ENCODE data around the gene TMEM19.
A peak's percentile ranks its signal among the peaks of the same experiment; 100 is the strongest.
"Not testable (repeated sequence)": the region's sequence is repeated elsewhere in the genome, so short reads cannot be mapped to it uniquely, and the experiment has no call there.

Gene TMEM19

DNA sequence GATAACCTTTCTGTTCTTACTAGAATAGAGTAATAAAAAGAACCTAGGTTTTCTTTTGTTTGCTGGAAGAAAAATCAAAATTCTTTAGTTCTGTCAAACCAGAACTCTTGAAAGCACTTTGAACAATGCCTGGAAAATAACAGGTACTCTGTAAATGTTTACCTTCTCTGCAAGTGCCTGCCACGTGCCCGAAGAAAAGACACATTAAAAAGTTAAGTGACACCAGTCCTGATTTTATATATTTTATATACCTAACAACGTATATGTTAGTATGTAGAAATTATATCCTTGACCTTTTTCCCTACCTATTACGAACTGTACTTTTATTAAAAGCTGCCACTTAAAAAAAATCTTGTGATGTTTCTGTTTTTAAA lies 20.8 kb upstream of the TMEM19 start:
- no peak for DNase-seq (ENCODE audit: low read depth, low spot score)

GRCh38 chr12:71666259-71666658 lies 19.6 kb upstream of the TMEM19 start:
- no peak for DNase-seq (ENCODE audit: low read depth, low spot score)

DNA sequence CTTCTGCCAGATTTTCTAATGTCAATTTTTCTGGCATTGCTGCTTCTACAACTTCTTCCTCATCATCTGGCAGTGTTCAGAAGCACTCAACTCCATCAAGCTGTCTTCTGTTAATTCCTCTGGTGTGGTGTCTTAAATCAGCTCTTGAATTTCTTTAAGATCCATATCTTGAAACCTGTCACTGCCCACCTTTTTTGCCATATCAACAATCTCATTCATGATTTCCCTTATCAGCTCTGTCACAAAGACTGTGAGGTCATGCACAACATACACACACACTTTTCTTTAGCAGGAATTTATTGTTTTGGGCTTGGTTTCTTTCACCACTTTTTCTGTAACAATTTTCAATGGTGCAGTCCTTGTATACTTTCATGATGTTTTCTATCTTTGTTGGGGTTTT lies 14.6 kb upstream of the TMEM19 start:
- no peak for DNase-seq (ENCODE audit: low read depth, low spot score)

DNA sequence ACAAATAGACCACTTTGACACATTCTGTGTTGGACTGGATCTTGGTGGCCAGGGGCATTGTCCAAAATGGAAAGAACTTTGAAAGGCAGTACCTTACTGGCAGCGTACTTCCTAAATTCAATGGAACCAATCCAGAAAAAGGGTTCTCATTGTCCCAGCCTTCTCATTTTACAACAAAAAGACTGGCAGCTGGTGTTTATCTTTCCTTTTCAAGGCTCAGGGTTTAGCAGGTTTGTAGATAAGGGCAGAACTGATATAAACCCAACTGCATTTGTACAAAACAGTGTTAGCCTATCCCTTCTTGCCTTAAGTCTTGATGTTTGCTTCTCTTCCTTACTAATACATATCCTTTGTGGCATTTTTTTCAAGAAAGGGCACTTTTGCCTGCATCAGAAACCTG lies 14.1 kb upstream of the TMEM19 start:
- no peak for DNase-seq (ENCODE audit: low read depth, low spot score)

DNA sequence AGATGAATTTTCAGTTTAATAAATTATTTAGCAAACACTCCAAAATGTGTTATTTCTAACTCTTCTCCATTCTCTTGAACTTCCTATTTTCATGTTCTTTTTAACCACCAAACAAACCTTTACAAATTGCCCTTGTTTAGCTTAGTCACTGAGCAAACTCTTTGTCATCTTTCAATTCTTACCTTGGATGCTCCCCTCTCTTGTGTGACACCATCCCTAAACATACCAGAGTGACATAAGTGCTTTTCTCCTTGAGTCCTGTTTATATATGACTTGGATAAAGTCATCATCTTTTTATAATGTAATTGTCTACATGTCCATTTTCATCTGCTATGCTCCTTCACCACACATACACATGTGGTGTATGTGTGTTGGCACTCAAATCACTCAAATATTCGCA lies 3.4 kb upstream of the TMEM19 start:
- no peak for DNase-seq (ENCODE audit: low read depth, low spot score)

DNA sequence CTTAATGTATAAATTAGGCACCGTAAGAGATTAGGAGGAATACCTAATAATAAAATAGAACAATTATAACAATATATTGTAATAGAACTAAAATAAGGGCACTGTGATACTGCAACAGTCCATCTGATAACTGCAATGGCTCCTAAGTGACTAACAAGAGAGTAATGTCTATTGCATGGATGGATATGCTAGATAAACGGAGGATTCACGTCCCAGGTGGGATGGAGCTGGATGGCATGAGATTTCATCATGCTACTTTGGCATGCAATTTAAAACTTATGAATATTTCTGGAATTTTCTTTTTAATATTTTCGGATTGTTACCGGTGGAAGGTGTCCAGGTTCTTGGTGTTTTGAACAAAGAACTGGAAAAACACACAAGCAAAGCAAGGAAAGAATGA lies 2.2 kb upstream of the TMEM19 start:
- no peak for DNase-seq (ENCODE audit: low read depth, low spot score)

DNA sequence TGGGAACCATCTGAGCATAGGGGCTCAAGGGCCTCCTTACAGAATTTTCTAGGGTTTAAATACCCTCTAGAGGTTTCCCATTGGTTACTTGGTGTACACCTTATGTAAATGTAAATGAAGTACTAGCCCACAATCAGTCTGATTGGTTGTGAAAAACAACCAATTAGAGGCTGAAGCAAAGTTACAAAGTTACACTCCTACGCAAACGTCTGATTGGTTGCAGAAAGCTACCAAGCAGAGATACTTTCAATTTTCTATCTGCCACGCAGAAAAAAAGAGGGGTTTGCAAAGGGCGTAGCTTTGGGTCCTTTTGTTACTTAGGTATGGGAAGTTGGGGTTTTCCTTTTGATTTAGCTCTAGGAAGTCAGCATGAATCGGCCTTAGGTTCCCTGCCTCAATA lies 1.8 kb upstream of the TMEM19 start:
- DNase-seq (ENCODE audit: low read depth, low spot score), result no peak

DNA sequence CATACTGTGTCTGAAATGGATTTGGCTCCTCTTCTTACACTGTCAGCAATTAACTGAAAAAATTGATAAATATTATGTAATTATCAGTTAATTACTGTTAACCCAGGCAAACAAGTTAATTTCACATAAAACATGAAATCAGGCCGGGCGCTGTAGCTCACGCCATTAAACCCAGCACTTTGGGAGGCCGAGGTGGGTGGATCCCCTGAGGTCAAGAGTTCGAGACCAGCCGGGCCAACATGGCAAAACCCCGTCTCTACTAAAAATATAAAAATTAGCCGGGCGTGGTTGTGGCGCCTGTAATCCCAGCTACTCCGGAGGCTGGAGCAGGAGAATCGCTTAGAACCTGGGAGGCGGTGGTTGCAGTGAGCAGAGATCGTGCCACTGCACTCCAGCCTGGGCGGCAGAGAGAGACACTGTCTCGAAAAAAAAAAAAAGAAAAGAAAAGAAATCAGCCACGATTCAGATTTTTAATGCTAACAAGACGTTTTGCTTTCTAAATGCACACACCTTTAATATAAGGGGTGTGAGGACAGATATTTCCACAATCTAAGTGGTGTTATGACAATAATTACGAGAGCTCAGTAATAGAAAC lies 473 bp upstream of the TMEM19 start:
- DNase-seq (ENCODE audit: low read depth, low spot score), result no peak

DNA sequence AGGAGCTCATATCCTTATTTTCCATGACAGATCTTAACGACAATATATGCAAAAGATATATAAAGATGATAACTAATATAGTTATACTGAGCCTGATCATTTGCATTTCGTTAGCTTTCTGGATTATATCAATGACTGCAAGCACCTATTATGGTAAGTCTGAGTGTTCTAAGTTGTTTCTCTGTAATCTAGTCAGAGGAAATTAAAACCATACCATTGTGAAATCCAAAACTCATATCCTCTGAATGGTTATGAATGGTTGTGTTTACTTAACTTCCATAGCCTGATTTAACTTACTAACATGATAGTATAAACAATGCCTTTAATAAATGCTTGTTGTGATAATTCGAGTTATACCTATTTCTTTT lies 760 bp downstream of the TMEM19 start:
- DNase-seq (ENCODE audit: low read depth, low spot score), result no peak

DNA sequence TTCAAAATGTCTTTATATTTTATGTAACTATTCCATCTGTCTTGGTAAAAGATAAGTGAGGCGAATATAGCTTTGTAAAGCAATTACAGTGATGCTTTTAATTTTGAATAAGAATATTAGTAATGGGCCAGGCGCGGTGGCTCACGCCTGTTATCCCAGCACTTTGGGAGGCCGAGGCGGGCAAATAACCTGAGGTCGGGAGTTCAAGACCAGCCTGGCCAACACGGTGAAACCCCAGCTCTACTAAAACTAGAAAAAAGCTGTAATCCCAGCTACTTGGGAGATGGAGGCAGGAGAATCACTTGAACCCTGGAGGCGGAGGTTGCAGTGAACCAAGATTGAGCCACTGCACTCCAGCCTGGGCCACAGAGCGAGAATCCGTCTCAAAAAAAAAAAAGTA lies 1.3 kb downstream of the TMEM19 start:
- not testable (repeated sequence) for DNase-seq (ENCODE audit: low read depth, low spot score)

- DNase-seq (ENCODE audit: low read depth, low spot score), result no peak
Observed at GRCh38 chr12:71688961-71689570, 3.2 kb downstream of the TMEM19 start.

DNA sequence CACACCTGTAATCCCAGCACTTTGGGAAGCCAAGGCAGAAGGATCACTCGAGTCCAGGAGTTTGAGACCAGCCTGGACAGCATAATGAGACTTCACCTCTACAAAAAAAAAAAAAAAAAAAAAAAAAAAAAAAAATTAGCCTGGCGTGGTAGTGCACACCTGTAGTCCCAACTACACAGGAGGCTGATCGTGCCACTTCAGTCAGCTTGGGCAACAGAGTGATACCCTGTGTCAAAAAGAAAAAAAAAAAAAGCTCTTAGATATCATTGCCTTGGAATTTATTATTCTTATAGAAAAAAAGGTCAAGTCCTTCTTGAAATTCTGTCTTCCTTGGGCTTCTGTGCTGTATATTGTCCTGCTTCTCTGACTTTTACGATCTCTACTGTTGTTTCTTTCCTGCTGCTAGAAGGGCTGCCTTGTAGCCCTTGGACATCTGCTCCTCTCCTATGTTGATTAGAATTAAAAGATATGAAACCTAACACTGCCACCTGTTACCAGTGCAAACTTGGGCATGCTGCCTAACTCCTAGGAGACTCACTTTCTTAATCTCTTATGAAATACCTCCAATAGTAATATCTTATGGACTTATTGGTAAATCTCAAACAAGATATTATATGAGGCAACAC lies 5.7 kb downstream of the TMEM19 start:
- DNase-seq (ENCODE audit: low read depth, low spot score), result no peak

GRCh38 chr12:71693126-71693525 lies 7.2 kb downstream of the TMEM19 start:
- no peak for DNase-seq (ENCODE audit: low read depth, low spot score)

DNA sequence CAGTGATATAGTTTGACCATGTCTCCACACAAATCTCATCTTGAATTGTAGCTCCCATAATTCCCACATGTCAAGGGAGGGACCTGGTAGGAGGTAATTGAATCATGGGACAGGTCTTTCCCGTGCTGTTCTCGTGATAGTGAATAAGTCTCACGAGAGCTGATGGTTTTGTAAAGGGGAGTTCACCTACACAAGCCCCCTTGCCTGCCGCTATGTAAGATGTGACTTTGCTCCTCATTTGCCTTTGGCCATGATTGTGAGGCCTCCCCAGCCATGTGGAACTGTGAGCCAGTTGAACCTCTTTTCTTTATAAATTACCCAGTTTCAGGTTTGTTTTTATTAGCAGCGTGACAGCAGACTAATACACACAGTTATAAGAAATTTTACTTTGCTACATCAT lies 7.8 kb downstream of the TMEM19 start:
- not testable (repeated sequence) for DNase-seq (ENCODE audit: low read depth, low spot score)

- no peak for DNase-seq (ENCODE audit: low read depth, low spot score)
Observed at GRCh38 chr12:71694099-71694820, 8.4 kb downstream of the TMEM19 start.

DNA sequence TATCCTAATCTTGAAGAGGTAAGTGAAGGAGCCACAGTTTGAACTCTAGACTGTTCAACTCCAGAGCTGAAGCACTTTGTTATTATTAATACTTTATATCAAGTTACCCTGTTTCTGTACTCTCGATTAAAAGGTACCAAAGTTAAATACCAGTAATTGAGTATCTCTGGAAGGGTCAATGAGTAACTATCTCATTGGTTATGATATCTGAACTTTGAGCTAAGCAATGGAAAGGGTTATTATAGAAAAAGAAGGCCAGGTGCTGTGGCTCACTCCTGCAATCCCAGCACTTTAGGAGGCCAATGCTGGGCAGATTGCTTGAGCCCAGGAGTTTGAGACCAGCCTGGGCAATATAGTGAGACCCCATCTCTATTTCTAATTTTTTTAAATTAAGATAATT lies 9.9 kb downstream of the TMEM19 start:
- DNase-seq (ENCODE audit: low read depth, low spot score), result no peak

GRCh38 chr12:71702181-71702580 lies 16.3 kb downstream of the TMEM19 start:
- not testable (repeated sequence) for DNase-seq (ENCODE audit: low read depth, low spot score)

DNA sequence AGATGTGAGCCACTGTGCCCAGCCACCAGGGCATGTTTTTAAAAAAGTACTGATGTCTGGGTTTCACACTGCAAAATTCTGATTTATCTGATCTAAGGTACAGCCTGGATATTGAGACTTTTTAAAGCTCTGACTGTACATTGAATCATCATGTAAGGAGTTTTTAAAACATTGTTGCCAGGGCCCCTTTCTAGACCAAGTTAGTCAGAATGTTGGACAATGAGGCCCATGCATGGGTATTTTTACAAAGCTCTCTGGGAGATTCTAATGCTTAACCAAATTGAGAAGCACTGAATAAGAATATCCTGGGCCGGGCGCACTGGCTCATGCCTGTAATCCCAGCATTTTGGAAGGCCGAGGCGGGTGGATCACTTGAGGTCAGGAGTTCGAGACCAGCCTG lies 16.7 kb downstream of the TMEM19 start:
- no peak for DNase-seq (ENCODE audit: low read depth, low spot score)

DNA sequence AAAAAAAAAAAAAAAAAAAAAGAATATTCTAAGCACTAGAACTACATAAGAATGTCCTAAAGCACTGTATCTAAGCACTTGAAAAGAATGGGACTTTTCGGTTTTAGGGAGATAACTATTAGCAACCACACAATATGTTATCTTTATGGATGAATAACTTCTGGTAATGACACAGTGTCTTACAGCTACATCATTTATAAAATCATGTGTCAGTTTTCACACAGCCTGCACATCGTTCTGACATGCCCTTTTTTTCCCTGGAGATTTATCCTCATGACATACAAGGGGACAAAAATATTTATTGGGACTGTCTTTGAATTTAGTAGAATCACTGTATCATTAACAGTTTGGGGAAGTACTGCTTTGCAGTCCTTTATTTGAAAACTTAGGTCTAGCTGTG lies 17.3 kb downstream of the TMEM19 start:
- DNase-seq (ENCODE audit: low read depth, low spot score), result no peak

DNA sequence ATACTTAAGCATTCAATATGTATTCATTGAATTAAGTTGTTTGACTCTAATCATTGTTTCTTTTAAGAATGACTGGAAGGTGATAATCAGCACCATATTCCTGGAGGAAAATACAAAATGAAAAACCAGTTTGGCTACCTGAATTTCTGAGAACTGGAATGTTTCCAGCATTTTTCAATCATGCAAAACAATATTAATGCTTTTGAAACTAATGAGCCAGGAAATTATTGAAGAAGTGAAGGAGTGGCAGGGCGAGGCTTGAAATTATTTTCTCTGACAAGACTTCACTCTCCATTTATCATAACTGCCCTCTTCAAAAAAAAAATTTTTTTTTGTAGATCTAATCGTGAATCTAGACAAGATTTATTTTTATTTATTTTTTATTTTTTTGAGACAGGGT lies 19.0 kb downstream of the TMEM19 start:
- no peak for DNase-seq (ENCODE audit: low read depth, low spot score)

GRCh38 chr12:71708658-71709057 lies 22.8 kb downstream of the TMEM19 start:
- no peak for DNase-seq (ENCODE audit: low read depth, low spot score)

GRCh38 chr12:71710276-71711125 lies 24.6 kb downstream of the TMEM19 start:
- peak; percentile 75 for DNase-seq (ENCODE audit: low read depth, low spot score)
